Hepatic stellate cell (primary cell): Measurements from ENCODE around the gene AKAP7.

Source experiments
- DNase-seq: peaks from one replicate; pipeline ENCODE4 v3.0.0; 2011; ENCODE audit warnings: low spot score

The AKAP7 gene

DNA sequence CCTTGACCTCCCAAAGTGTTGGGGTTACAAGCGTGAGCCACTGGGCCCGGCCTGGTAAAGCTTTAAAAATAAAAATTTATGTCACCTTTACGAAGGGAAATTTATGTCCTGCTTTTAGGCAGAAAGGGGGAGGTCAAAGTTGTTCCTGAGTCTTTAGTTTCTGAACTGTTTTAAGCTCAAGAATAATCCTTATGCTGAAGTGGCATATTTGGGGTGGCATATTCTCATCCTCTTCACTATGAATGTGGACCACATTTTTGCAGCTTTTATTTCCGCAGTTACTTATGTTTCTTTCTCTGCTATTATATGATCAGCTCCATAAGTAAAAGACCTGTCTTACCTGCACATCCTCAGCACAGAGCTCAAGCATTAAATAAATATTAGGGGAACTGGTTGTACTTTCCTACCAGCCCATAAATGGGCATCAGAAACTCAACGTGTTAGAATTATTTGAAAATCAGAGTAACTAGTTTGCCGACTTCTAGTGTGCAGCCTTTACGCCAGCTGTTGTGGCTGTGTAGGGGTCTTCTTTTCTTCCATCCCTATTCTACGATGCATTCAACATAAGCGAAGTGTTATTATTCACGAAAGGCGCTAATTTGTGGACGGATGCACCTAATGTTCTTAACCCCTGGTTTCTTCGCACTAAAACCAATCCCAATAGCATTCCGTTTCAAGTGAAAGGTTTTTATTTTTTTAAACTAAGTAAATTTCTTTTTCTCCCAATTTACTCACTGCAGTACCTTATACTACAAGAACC lies 867 bp upstream of the AKAP7 start:
- no peak for DNase-seq

DNA sequence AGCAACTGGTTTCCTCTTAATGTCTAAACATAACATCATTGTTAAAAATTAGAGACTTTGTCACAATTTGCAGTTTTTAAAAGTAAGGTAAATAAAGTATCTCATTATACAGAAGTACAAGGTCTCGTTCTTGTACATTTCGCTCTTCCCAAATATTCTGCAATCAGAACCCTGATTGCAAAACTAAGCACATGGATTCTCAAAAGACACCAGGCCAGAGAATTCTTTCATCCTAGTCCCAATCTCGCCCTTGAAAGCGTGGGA lies 355 bp upstream of the AKAP7 start:
- no peak for DNase-seq

DNA sequence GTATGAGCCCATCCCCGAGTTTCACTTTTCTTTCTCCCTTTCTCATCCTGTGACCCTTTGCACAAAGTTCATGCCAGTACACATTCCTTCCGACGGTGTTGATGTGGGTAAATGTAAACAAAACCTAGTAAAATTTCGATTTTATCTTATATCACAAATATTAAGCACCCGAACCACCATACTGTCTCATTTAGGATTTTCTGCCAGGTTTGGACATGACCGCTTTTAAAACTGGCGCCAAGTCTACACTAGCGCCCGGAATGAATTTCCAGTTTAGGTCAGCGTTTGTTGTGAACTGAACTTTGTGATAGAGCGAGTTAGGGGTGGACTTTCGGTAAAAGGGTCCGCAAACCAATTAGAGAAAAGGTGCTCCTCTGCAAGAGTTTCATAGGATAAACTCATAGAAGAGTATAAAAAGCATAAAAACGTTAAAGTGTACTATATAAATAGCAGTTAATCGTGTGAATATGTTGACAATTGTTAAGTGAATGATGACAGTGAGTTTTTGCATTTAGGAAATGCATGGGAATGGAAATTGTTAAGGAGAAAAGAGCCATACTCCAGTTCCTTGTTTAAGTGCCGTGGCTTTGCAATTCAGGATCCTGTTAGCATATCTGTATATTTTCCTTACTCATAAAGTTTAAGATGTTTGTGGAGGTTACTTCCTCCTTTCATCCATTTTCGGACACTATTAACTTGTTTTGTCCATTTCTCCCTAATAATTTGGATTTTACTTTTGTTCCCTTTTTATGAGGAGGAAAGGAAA lies 937 bp downstream of the AKAP7 start:
- DNase-seq, result peak; percentile 52

DNA sequence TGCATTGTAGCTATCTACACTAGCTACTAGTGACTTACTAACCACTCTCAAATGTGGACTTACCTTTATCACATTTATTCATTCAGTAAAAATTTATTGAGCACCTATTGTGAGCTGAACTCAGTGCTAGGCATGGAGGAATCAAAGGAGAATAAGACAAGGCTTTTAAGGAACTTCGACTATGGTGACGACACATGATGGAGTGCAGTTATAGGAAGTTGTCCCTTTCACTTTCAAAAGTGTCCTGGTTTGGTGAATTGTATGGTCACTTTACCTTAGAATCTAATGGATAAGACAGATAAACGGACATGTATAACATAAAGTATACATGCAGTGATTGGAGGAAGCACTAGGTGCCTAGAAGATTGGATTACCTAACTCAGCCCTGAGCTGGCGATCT lies 4.3 kb downstream of the AKAP7 start:
- no peak for DNase-seq

DNA sequence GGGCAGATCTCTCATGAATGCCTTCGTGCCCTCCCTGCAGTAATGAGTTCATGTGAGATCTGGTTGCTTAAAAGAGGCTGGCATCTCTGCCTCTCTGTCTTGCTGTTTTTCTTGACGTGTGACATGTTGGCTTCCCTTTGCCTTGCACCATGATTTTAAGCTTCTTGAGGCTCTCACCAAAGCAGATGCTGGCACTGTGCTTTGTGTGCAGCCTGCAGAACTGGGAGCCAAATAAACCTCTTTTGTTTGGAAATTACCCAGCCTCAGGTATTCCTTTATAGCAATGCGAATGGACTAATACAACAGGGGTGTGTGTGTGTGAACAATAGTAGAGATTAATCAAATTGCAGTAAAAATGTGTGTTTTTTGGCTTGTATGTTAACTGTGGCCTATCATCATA lies 8.1 kb downstream of the AKAP7 start:
- no peak for DNase-seq

DNA sequence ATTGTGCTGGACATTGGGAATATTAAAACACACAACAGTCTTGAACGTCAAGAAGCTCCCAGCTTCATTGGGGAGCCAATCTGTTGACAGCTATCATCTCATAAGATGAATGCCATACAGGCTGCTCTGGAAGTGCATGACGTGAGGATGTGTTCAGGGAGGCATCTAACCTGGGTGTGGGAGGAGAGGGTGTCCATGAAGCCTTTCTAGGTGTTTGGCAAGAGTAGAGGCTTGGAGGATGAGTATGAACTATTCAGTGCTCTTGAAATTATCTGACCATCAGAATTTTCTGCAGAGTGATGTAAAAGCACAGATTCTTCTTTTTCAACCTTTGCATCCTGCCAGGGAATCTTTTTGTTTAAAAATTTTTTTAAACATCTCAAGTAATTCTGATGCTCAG lies 11.6 kb downstream of the AKAP7 start:
- no peak for DNase-seq

DNA sequence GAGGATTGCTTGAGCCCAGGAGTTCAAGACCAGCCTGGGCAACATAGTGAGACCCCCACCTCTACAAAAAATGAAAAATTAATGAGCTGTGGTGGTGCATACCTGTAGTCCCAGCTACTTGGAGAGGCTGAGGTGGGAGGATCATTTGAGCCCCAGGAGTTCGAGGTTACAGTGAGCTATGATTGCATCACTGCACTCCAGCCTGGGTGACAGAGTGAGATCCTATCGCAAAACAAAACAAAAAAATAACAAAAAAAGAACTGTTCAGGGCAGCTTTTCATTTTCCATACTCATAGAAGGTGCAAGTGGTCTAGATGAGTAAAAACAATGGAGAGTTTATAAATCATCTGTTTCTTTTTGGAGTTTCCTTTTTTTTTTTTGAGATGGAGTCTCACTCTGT lies 21.1 kb downstream of the AKAP7 start:
- DNase-seq, result no peak

DNA sequence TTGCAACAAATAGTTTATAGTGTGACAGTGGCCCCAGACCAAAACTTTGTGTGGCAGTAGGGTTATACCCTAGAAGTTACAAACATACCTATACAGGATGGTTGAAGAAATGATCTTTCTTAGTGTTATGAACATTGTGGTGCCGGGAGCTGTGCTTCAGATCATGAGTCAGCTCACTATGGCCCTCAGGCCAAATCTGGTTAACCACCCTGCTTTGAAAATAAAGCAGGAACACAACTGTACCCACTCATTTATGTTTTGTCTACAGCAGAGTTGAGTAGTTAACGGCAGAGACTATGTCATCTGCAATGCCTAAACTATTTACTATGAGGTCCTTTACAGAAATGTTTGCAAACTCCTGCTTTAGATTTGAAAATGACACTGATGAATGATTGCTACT lies 24.3 kb downstream of the AKAP7 start:
- peak; percentile 29 for DNase-seq

DNA sequence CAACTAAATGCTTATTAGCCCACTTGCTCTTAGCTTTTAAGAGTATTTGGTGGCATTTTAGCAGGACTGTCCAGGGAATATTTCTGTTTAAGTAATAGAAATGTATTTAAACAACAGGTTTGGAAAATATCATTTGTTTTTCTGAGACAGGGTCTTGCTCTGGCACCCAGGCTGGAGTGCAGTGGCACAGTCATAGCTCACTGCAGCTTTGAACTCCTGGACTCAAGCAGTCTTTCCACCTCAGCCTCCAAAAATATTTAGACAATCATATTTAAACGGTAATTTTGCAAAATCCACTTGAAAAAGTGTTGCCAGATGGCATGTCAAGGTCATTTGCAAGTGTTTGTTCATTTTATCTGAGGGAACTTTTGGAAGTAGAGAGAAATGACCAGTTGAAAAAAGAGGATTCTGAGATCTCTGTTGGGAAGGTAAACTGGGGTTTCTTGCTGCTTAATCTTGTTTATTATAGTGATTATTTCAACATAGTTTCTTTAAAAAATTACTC lies 25.0 kb downstream of the AKAP7 start:
- DNase-seq, result no peak

DNA sequence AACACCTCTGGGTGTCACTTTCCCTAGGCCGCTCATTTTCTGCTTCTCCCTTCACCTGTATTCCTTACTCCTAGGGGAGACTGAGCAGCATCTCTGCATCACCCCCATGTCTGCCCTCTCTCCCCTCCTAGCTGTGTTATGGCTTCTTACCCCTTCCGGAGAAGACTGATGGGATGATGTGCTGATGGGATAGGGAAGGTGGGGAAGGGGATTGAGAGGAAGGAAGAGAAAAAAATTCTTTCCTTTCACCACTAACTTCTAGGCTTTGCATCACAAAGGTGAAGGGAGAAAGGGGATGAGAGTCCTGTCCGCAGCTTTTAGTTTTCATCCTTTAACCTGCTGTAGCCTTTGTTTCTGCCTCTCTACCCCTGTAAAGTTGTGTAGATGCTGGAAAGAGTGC lies 26.7 kb downstream of the AKAP7 start:
- no peak for DNase-seq

DNA sequence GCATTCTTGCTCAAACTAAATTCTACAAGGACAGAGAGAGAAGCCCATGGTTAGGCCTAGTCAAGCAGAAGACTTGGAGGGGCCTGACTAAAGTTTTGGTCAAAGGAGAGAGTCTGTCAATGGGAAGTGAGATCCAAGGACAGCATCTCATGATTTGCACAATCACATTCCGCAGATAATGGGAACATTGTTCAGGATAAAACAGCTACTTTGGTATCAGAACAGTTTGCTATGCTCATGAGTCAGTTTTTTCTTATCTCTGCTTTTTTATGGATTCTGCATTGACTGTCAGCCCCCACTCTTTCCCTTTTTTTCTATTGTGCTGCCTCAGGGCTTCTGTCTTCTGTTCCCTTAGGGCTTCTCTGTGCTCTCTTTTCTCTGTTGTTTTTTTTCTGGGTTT lies 28.6 kb downstream of the AKAP7 start:
- DNase-seq, result no peak

DNA sequence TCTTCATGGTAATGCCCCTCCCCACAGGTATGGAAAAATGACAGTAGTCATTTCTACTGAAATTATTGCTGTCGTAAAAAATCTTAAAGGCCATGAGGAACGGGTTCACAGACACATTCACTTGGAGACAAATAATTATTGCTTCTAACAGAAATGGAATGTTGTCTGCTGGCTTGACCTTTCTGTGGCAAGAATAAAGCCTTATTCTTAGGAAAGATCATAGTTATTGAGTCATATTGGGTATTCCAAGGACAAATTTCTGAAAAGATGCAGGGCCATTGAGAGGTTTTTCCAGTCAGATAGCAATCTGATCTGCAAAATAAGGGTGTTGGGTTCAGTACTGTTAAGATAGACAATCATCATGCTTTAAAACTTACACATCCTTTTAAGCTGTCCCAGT lies 29.2 kb downstream of the AKAP7 start:
- no peak for DNase-seq

DNA sequence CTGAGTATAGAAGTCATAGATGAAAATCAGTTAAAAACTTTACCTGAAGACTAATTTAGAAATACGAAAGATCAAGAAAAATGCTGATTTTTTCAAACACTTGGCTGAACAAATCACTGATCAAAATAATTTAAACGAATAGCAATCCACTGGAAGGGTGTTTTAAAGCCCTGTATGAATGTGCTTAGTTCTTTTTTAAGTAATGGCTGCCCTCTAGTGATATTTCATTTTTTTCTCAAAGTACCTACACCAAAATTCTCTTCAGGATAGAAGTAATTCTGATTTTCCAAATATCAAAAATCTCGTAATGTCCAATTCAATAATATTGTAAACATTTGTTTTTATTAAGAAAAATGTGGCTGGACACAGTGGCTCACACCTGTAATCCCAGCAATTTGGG lies 32.5 kb downstream of the AKAP7 start:
- DNase-seq, result no peak

DNA sequence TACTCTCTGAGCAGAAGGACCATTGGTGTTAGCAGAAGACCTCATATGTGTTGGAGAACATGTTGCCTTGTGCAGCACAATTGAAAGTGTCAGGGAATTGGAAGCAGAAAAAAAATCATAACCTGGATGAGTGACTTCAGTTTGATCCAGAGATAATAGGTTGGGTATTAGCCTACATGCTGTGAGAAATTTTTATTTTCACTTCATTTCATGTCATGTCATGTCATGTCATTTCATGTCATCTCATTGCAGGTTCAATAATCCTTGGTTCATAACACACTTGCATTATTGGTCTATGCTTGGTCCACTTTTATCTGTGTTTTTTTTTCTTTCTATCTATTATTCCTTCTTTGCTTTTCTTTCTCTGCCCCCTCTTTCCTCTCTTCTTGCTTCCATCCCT lies 34.3 kb downstream of the AKAP7 start:
- no peak for DNase-seq

DNA sequence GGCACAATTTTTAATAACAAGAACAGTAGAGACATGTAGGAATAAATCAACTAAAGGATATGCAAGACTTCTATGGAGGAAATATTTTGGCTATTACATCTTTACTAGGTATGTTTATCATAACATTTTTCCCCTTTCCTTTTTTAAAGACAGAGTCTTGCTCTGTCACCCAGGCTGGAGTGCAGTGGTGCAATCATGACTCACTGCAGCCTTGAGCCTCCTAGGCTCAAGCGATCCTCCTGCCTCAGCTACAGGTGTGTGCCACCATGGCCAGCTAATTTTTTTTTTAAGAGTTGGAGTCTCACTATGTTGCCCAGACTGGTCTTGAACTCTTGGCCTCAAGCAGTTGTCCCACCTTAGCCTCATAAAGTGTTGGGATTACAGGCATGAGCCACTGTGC lies 37.0 kb downstream of the AKAP7 start:
- DNase-seq, result no peak

DNA sequence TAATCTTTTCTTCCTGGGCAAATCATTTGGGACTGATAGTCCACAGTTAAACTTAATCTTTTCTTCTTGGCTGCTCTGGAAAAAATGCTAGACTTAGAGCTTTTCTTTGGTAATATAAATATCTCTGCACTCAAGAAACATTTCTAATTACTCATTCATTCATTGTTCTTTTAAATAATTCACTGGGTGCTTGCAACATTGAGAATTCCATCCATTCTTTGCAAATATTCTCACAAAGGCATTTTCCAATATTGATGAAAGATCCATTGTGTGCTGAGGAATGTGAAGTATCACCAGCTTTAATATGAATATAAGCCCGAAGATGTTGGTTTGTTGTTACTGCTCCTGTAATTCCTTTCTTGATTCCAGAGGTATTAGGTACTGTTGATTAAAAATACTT lies 38.4 kb downstream of the AKAP7 start:
- no peak for DNase-seq

DNA sequence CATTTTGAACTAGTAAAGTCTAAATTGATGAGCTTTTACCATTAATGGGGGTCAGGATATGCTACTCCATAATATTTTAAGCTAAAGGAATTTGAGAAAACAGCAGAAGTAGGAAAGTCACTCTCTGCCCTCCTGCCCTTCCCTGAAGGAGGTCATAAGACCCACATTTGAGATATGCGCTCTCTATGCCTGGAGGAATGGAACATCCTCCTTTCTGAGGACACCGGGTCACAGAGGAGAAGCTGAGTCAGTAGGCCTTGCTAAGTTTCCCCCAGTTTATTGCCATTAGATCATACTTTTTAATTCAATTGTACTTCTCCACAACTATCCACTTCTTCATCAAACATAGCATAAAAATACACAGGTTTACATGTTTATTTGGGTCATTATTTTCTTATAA lies 40.3 kb downstream of the AKAP7 start:
- no peak for DNase-seq

DNA sequence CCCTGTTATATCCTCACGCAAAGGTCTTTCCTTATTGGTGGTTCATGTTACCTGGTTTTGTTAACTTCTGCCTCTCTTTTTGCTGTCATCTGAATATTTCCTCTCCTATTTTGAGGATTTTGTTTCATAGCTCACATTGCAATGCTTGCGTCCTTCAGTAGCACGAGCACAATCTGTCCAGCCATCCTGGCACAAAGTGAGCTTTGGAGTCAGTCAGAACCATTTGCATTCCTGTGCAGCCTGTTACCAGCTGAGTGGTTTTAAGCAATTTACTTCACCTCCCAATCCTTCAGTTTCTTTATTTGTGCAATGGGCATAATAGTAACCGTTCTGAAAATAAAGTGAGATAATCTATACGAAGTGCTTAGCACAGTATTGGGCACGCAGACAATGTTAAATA lies 42.7 kb downstream of the AKAP7 start:
- no peak for DNase-seq

DNA sequence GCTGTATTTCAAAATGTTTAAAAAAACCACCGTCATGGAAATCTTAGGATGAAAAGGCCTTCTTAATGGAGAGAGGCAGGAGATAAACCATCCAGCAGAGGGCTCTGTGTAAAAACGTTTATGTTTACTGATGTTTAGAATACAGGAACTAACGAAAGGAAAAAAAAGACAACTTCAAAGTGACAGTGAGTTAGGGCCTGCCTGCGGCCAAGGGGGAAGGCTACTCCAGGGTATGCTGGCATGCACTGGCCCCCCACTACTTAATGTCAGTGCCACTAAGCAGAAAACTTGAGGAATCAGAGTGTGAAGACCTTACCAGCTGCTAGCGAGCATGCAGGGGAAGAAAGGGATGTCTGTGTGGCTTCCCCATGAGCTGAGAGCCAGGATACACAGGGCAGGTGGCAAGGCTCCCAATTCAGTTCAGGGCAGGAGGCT lies 47.7 kb downstream of the AKAP7 start:
- peak; percentile 11 for DNase-seq

DNA sequence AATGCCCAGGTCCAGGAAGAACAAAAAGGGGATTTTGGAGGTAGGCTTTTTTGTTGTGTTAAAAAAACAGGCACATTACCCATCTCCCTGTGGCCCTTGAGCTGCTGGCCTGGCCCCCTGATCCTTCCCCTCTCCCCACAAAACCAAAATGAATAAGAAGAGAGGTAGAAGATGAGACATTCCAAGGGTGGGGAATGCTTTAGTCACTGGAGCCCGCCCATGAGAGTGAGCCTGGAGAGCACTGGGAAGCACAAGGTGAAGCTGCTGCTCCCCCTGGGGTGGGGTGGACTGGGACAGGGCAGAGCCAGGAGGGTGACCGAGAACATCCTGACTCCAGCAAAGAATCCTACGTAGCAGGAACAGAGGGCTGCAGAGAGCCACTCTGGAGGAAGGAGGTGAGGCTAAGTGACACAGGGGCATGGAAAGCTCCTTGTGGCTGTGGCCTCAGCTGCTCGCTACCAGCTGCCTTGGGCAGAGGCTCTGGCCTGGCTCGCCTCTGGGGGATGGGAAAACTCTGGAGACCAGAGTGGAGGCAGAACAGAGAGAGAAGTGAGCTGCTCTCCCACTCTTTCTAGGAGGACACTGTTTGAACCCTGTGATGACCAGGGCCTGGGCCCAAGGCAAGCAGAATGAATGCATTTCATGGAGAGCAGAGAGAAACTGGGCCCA lies 48.3 kb downstream of the AKAP7 start:
- no peak for DNase-seq

DNA sequence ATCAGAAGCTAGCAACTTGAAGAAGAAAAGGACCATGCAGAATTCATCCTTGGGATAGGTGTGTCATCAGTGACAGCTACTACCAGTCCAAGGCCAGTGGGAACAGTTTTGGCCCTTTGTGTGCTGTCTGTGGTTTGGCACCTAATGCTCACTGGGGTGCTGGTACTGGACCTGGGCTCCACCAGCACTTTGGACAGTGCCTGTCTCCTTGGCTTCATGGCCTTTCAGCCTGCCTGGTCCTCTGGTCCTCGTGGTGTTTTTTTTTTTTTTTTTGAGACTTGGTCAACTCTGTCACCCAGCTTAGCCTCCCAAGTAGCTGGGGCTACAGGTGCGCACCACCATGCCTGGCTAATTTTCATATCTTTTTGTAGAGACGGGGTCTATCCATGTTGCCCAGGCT lies 56.3 kb downstream of the AKAP7 start:
- DNase-seq, result no peak

DNA sequence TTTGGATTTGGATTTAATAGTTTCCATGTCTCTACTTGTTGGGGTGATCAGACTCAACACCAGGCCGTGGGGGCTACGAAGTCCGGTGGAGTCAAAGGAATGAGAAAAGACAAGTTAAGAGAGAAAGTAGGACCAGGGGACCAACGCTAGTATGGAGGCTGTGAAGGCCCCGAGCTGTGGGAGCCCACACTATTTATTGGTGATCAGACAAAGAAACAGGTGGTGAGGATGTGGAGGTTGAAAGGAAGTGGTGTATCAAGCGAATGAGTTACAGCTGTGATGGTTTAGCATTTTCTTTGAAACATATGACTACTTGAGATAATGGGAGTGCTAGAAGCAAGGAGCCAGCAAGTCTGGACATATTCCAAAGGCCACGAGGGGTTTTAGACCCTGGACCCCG lies 62.4 kb downstream of the AKAP7 start:
- DNase-seq, result no peak

DNA sequence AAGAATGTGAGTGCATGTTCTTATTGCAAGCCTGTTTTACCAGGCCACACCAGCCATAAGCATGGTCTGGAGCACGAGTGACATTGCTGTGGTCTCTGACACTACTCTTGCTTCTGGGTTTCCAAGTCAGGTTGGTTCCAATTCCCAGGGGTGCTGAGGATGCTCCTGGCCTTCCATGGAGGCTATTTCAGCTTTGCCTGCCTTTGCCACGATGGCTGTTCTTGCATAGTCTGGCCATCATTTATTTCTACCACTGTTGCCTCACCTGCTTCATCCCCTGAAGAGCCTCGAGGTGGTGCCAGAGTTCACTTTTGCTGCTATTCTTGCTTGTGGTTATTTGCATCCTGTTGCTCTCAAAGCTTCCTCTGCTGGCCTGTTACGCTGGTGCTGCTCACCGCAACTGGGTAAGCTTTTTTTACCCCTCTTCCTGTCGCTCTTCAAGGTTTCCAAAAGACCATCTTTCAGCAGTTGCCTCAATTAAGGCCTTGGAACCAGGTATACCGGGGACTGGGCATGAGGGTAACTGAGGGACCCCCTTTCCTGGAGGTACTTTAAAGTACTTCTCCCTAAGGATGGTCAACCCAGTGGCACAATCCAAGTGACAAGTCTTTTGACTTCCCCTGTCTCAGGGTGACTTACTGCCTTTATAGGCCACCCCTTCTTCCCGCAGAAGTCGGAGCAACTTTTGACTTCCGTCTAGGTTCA lies 64.5 kb downstream of the AKAP7 start:
- DNase-seq, result peak; percentile 37
